Measurements from ENCODE around the gene OAS2. TPM values are rescaled to one million over a fixed set of nuclear protein-coding genes. Genes with fewer than 3 reads are reported as not detected.

The OAS2 gene
- total and polyA plus RNA-seq, 2 of the 4 experiments (the other 2 are of a cell fraction): under 0.01 TPM; not detected in 1

DNA sequence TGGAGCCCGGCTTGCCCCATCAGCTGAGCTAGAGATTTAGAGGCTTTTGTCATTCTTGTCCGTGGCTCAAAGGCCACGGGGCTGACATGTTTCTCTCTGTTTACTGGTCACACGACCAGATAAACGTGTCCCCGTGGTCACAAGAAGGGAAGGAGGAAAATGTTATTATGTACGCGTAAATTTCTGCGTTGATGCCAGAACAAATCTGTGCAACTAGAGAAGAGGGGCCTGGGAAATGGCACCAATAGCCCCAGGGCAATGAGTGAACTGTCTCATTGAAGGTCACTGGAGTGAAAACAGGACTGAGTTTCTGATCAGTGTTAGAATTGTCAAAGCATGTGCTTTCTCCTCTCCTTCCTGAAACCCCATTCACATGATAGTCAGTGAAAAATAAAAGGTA lies 25.3 kb downstream of the OAS2 start:
- no peaks in the 10 kb centered on the region for H3K4me1 ChIP-seq (ENCODE audit: control insufficient read depth, insufficient read depth, low read length)
- H3K9ac ChIP-seq (ENCODE audit: low read depth, low read length): no peak overlapping the region
- BruUV-seq (replicated peaks): no TSS peak
- no peaks in the 10 kb centered on the region for H3K9me3 ChIP-seq (ENCODE audit: control insufficient read depth, insufficient read depth, low read length)
- no peak overlapping the region for H2BK5ac ChIP-seq (ENCODE audit: low read depth, low read length, poor library complexity, severe bottlenecking)
- H3K4ac ChIP-seq (ENCODE audit: low read depth, low read length): no peak overlapping the region
- H2AK9ac ChIP-seq (replicated peaks; ENCODE audit: low read depth, low read length, poor library complexity): no peak overlapping the region
- H3K56ac ChIP-seq (ENCODE audit: extremely low read depth, insufficient read depth, low read length): no peak overlapping the region
- no peaks in the 10 kb centered on the region for H3K79me1 ChIP-seq (ENCODE audit: low read depth in 1 of 2, low read length in 2 of 2)
- intact Hi-C loops (cut with micrococcal nuclease): no loop called here
- no peak overlapping the region for H3K14ac ChIP-seq (replicated peaks; ENCODE audit: low read depth, low read length)
- TF ChIP-seq, protein P1, sequence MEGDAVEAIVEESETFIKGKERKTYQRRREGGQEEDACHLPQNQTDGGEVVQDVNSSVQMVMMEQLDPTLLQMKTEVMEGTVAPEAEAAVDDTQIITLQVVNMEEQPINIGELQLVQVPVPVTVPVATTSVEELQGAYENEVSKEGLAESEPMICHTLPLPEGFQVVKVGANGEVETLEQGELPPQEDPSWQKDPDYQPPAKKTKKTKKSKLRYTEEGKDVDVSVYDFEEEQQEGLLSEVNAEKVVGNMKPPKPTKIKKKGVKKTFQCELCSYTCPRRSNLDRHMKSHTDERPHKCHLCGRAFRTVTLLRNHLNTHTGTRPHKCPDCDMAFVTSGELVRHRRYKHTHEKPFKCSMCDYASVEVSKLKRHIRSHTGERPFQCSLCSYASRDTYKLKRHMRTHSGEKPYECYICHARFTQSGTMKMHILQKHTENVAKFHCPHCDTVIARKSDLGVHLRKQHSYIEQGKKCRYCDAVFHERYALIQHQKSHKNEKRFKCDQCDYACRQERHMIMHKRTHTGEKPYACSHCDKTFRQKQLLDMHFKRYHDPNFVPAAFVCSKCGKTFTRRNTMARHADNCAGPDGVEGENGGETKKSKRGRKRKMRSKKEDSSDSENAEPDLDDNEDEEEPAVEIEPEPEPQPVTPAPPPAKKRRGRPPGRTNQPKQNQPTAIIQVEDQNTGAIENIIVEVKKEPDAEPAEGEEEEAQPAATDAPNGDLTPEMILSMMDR (conservative IDR thresholded peaks at IDR 0.05; ENCODE audit: low read depth, low read length): no peak
- TF ChIP-seq MXI1 (IDR thresholded peaks at IDR 0.05; ENCODE audit: borderline replicate concordance, low read depth, low read length): no peak
- no peaks in the 10 kb centered on the region for H3K36me3 ChIP-seq (ENCODE audit: control insufficient read depth, insufficient read depth, low read length)
- peaks cover 3% of the 10 kb centered on the region; the same call in 1 of the 2 replicates for H3K9me1 ChIP-seq (ENCODE audit: insufficient read depth, low read length)
- WGBS, 2 experiments (ENCODE audit: extremely low coverage in 2 of 2, insufficient read length in 1 of 2): 54% methylated on average over 8 of the region's 9 CpGs; no CpG with 5 or more reads in 1 of the 2 experiments
- no peak overlapping the region for H3K18ac ChIP-seq (ENCODE audit: low read depth, low read length)
- DNase-seq (no peak), ATAC-seq (ENCODE audit: low read depth) (no peak)
- no peak overlapping the region for H4K91ac ChIP-seq (ENCODE audit: insufficient read depth, low read depth, low read length)
- no peak overlapping the region for H2BK20ac ChIP-seq (ENCODE audit: low read depth, low read length)
- POLR2A ChIA-PET (ENCODE audit: unreplicated experiment): no interaction called here
- H3K4me3 ChIP-seq (ENCODE audit: insufficient read depth, low read depth, low read length): no peak overlapping the region
- in situ Hi-C loops (cut with MboI; ENCODE audit: low sequenced_read_pairs): no loop called here
- no peak overlapping the region for H4K8ac ChIP-seq (ENCODE audit: low read depth in 2 of 2, low read length in 2 of 2)
- no peak overlapping the region for H2BK15ac ChIP-seq (ENCODE audit: low read depth, low read length)
- H3K27ac ChIP-seq (ENCODE audit: insufficient read depth, low read length): no peak overlapping the region
- H2BK120ac ChIP-seq (ENCODE audit: low read depth, low read length): no peak overlapping the region
- dilution Hi-C loops (cut with HindIII; ENCODE audit: low sequenced_read_pairs, unreplicated experiment): no loop called here
- no peaks in the 10 kb centered on the region; the same call in 1 of the 2 replicates for H3K27me3 ChIP-seq (ENCODE audit: control insufficient read depth, insufficient read depth, low read length)
- no peak overlapping the region for H4K5ac ChIP-seq (ENCODE audit: low read depth, low read length)
- no peak overlapping the region for H2AK5ac ChIP-seq (ENCODE audit: low read depth, low read length)
- H3K4me2 ChIP-seq (ENCODE audit: low read depth, low read length): no peak overlapping the region
- no peak overlapping the region for H2AFZ ChIP-seq (replicated peaks; ENCODE audit: low read length, poor library complexity)
- CTCF ChIA-PET: no interaction called here
- no peak overlapping the region for H3K23ac ChIP-seq (ENCODE audit: low read depth, low read length)
- H4K20me1 ChIP-seq (ENCODE audit: insufficient read depth, low read length): no peaks in the 10 kb centered on the region
